OCI-M1 (cell line): ENCODE data around the gene TMEM204.

ENCODE experiments used
- DNase-seq: peaks from one replicate; lab custom pipeline; 2025; lab: John Stamatoyannopoulos, UW

TMEM204 gene

DNA sequence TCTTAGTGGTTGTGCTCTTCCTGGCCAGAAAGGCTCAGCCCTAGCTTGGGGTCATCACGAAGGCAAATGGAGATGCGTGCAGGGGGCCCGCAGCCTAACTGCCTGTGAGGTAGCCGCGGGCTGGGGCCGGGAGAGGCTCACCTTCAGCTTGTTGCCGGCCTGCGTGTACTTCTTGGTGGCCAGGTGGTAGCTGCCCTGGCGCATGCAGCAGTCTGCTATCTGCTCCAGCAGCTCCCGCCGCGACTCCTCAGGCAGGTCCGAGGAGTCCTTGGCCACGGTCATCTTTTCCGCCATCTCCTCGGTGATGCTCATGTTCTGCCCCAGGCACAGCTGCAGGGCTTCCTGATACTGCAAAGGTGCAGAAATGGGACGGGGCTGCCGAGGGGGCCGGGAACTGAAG, 13.0 kb upstream of the TMEM204 start:
- no peak for DNase-seq

GRCh38 chr16:1523581-1524245, 9.8 kb upstream of the TMEM204 start:
- no peak for DNase-seq

DNA sequence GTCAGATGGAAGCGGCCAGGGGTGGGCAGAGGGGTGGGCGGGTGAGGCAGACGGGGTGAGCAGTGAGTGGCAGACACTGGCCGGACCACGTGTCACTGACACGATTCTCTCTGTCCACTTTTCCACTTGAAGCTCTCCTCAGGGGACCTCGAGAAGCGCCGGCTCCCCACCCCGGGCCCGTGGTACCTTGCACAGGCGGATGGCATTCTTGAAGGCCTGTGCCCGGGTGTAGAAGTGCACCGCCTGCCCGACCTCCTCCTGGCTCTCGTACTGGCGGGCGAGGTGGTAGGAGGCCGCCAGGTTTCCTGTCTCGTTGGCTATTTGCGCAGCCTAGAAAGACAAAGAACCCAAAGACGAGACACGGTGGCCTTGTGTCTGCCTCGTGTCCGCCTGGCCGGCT, 9.1 kb upstream of the TMEM204 start:
- no peak for DNase-seq

GRCh38 chr16:1525871-1526607, 7.4 kb upstream of the TMEM204 start:
- no peak for DNase-seq

- DNase-seq = no peak
Observed at GRCh38 chr16:1526608-1527555, 6.6 kb upstream of the TMEM204 start.

DNA sequence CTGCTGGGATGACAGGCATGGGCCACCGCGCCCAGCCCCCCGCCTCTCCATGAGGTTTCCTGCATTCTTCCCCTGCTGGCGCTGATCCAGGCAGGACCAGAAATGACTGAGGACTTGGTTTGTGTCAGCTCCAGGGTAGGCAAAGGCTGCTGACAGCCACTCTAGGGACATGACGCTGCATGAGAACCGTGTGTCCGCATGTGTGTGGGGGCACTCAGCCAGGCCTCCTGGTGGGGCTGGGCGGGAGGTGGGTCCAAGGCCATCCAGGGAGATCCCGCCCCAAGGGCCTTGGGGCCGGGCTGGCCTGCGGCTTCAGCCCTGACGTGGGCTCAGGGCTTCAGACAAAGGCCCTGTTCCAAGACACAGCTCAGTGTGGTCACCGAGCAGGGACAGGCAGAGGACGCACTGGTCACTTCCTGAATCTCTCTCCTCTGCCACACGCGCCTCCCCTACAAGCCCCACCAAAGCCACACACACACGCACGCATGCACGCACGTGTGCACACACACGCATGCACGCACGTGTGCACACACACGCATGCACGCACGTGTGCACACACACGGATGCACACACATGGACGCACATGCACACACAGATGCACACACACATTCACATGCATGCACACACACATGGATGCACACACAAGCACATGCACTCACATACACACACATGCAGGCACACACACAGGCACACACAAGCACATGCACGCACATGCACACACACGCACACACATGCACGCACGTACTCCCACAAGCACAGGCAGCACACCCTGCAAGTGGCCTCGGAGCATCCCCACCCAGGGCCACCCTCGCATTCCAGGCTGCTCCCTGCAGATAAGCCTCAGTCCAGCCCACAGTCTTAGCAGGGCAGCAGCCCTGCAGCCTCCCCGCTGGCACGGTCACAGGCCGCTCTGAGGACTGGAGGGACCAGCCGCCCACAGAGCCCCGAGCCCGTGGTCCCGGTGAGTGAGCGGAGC, 5.3 kb upstream of the TMEM204 start:
- no peak for DNase-seq

DNA sequence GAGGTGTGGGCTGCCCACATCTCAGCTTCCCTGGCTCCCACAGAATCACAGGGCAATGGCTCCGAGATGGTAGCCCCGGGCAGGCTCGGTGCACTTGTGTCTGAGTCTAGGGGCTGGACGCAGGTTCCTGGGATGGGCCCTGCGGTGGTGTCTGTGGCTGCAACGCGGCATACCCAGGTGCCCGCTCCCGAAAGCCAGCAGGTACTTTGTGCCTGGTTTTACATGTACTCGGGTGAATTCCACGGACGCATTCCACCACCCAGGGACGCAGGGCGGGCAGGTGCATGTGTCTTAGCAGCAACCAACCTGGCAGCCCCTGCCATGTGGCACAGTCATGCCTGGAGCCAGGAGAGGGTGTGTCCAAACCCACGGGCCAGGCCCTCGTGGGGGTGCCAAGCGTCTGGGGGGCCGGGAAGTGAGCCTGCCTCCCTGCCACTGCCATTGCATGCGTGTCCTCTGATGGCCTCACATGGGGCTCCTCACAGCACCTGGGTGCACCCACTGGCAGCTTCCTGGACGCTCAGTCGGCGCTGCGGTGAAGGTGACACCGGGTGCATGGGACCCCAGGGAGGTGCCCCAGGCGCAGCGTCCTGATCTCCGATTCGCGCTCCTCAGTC, 4.4 kb upstream of the TMEM204 start:
- no peak for DNase-seq

DNA sequence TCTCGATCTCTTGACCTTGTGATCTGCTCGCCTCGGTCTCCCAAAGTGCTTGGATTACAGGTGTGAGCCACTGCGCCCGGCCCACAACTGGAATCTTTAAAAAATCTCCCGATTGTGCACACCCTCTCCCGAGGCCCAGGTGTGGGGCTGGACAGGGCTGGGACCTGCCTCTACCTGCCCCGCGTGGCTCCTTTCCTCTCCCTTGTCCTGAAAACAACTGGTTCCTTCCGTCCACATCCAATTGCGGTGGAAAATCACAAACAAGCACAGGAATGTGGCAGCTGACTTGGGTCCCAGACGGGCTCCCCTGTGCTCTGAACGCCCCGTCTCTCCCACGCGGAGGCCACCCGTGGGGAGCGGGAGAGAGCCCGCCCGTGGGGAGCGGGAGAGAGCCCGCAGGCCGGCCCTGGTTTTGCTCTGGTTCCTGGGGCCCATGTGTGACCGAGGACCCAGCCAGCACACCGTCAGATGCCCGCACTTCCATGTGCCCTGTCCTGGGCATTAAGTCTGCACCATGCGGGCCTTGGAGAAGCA, 3.0 kb upstream of the TMEM204 start:
- no peak for DNase-seq

- DNase-seq = no peak
Observed at GRCh38 chr16:1530883-1531637, 2.4 kb upstream of the TMEM204 start.

GRCh38 chr16:1531638-1531910, 1.9 kb upstream of the TMEM204 start:
- DNase-seq = no peak

DNA sequence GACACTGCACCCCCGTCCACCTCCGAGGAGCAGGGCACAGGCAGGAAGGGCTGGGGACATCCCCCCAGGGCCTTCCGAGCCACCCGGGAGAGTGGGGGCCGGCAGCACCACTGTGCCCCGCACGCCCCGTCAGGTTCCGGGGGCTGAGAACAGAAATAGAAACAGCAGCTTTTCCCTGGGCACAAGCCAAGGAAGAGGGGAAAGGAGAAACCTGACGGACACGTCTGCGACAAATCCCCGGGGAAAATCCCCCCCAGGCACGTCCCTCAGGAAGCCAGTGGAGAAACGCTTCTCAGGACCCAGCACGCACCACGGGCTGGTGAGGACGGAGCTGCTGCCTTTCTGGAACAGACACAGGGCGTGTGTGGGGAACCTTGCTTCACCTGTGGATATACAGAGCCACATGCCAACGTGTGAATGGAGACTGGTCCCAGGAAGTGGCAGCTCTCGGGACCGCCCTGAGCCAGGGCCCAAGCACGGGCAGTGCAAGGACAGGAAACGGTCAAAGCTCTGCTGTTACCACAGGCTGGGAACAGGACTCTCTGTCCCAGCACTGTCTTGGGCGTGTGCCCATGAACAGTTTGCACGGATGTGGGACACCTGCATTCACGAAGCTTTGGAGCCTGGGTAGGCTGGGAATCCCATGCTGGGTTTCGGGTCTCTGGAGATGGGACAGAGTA, 1.2 kb upstream of the TMEM204 start:
- no peak for DNase-seq

DNA sequence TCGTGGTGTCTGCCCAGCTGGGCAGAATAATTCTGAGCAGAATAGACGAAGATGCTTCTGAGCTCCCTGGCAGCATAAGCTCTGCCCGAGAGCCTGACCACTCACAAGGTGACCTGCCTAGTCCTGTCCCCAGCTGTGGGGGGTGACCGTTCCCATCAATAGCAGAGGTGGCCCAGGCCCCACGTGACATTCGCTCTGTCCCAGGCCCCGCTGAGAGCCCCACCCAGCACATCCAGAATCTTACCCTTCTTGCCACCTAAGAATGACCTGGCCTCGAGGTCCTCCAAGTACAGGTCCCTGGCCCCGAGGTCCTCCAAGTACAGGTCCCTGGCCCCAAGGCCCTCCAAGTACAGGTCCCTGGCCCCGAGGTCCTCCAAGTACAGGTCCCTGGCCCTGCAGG, 695 bp upstream of the TMEM204 start:
- no peak for DNase-seq

GRCh38 chr16:1534021-1535020, 855 bp downstream of the TMEM204 start:
- no peak for DNase-seq

DNA sequence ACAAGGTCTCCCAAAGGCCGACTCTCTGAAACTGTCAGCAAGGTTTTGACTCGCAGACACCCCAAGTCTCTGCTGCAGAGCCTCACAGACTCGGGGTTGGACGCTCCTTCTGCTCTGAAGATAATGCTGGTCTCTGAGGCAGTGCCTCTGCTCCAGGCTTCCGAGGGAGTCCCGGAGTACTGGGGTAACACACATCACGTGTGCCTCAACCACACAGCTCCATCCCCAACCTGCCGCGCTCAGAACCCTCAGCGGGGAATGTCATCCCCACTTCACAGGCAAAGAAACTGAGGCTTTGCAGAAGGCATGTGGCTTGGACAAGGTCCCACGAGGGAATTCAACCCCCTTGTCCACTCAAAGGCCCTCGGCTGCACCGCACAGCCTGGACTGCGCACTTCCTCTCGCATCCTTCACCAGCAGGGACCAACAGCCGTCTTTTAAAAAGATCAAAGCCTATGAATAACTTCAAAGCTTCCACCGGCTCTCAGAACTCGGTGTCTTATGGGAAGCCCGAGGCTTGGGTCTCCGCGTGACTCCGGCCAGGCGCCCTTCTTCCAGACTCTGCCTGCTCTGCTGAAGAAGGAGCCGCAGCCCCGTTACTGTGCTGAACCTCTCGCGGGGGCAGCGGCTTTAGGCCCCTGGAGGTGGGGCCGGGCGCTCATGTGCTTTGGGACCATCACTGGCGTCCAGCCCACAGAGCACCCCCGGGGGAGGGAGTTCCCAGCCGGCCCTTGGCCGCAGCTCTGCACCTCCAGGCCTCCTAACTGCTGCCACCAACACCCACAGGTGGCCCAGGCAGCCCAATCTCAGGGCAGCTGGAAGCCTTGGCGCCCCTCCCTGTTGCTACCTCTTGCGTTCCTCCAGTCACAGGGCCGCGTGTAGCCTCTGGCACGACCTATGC, 2.2 kb downstream of the TMEM204 start:
- no peak for DNase-seq

DNA sequence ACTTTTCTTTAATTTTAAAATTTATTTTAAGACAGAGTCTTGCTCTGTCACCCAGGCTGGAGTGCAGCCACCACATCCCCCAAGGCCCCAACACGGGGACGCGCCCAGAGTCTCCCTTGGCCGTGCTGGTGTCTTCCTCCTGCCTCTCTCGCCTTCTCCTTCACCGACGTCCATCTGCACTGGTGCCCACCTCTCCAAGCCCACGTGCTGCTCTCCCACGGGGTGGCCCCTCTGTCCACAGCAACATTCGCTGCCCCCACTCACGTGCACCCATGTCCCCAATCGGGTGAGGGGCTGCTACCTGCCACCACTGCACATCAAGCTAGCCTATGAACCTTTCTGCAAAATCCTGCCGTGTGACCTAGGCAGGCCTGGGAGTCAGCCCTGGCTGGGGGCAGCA, 3.1 kb downstream of the TMEM204 start:
- DNase-seq = no peak

DNA sequence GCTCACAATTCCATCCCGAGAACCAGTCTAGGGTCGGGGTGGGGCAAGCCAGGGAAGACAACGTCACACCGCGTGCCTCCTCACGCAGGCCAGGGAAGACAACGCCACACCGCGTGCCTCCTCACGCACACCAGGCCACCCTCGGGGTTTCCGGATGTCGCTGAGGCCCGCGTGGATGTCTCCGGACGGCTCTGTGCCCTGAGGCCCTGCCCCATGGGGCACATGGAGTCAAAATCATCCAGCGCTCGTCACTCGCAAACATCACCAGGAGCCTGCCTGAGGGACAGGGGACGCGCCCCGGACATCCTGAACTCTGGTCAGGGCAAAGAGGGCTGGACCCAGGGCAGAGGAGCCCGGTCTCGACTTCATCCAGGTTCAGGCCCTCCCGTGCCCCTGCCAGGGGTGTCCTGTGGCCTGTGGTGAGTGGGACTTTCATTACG, 3.7 kb downstream of the TMEM204 start:
- no peak for DNase-seq

DNA sequence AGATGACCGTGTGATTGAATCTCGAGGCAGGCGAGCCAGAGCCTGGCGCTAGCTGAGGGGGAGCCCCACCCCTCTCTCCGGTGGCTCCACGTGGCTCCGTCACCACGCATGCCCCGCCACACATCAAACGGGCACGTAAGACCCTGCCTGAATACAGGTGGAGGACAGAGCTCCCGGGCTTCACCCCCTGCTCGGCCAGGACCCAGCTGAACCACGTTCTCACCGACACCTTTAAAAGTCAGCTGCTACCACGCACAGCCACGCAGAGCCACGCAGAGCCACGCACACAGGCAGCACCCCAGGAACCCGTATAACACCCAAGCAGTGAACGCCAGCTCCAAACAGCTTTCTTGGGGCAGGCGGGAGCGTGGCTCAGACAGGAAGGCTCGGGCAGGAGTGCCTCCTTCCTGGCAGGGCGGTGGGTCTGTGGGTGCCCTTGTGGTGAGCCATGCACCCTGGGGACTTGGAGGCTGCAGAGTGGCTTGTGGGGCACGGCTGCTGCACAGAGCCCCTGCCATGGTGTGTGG, 4.4 kb downstream of the TMEM204 start:
- no peak for DNase-seq
